SK-N-SH treated with all-trans-retinoic acid at 6 μM for 48 hours (cell line): ENCODE data around the gene IL11RA.

Source experiments
- ARNTL ChIP-seq: fragments of 450-650 bp; formaldehyde crosslinking; IDR thresholded peaks from 2 replicates; pipeline ENCODE4 v1.5.0; 2020; ENCODE audit warnings: low read depth, mild to moderate bottlenecking, moderate library complexity, borderline replicate concordance
- BACH2 ChIP-seq: fragments of 250-450 bp; sonication (Bioruptor Pico); IDR thresholded peaks from 2 replicates; pipeline ENCODE4 v1.9.0; 2021; ENCODE audit warnings: mild to moderate bottlenecking, borderline replicate concordance
- CREB5 ChIP-seq: fragments of 250-450 bp; sonication (Bioruptor Pico); IDR thresholded peaks from 2 replicates; pipeline ENCODE4 v1.5.1; 2020; ENCODE audit warnings: low read depth, mild to moderate bottlenecking, moderate library complexity
- PATZ1 ChIP-seq: fragments of 250-450 bp; sonication (Bioruptor Pico); IDR thresholded peaks from 2 replicates; pipeline ENCODE4 v1.8.0; 2020; ENCODE audit warnings: mild to moderate bottlenecking, moderate library complexity, borderline replicate concordance
- POU6F1 ChIP-seq: fragments of 250-450 bp; sonication (Bioruptor Pico); IDR thresholded peaks from 2 replicates; pipeline ENCODE4 v1.8.0; 2021; ENCODE audit warnings: low read depth, mild to moderate bottlenecking, moderate library complexity, borderline replicate concordance
- ZNF70 ChIP-seq: fragments of 450-650 bp; formaldehyde crosslinking; IDR thresholded peaks from 2 replicates; pipeline ENCODE4 v1.5.0; 2020; ENCODE audit warnings: mild to moderate bottlenecking, moderate library complexity

- no peak for TF ChIP-seq ZNF70
- no peak for TF ChIP-seq CREB5 (CRISPR knock-in tag)
- no peak for TF ChIP-seq POU6F1 (CRISPR knock-in tag)
- TF ChIP-seq BACH2 (CRISPR knock-in tag): no peak
- no peak for TF ChIP-seq PATZ1 (CRISPR knock-in tag)
- TF ChIP-seq ARNTL (CRISPR knock-in tag): no peak
Measured at GRCh38 chr9:34656992-34657391, 5.0 kb downstream of the IL11RA start.
